ENCODE measurements around the gene FCN2.

DNA sequence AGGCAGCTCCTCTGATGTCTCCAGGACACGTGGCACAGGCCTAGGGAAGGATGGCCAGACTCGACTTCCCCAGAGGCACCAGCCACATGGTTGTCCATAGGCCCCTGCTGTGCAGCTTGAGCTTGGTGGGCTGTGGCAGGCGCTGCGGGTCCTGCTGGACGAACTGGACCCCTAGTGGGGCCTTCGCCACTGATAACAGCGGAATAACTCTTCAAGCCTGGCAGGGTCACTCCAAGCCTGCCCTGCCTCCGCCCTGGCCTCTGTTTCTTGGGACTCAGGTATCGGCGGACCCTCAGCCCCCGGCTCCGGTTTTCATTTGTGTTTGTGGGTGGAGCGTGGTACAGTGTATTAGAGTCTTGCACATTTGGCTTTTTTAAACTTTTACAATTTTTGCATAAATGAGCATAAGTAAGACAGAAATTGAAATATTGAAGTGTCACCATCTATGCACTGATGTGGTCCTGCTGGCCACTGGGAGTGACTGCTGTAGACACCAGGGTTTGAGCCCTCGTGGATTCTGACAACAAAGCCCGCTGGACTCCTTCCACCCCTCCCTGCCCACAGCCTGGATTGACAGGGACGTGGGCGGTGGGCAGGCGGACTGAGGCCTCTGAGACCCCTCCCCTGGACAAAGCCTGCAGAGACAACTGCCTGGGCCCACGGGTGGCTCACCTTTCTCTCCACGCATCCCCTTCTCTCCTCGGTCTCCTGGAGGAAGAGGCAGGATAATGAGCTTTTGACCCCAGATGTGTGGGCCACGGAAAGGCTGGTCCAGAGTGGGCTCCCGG, 33.3 kb downstream of the FCN2 start:
- TF ChIP-seq CTCF (IDR thresholded peaks at IDR 0.05) (no peak), TAF1 (IDR thresholded peaks at IDR 0.05; ENCODE audit: borderline replicate concordance, low read depth, low read length) (no peak), SMC3 (IDR thresholded peaks at IDR 0.05; ENCODE audit: low read depth, low read length) (no peak), RXRA (IDR thresholded peaks at IDR 0.05; ENCODE audit: borderline replicate concordance, low read depth) (no peak), POLR2AphosphoS5 (IDR thresholded peaks at IDR 0.05; ENCODE audit: low read depth, low read length) (no peak), NFIC (IDR thresholded peaks at IDR 0.05; ENCODE audit: borderline replicate concordance) (no peak), IRF3 (IDR thresholded peaks at IDR 0.05; ENCODE audit: low read depth, low read length) (no peak)
- TF ChIP-seq, protein P1, sequence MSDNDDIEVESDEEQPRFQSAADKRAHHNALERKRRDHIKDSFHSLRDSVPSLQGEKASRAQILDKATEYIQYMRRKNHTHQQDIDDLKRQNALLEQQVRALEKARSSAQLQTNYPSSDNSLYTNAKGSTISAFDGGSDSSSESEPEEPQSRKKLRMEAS (IDR thresholded peaks at IDR 0.05; ENCODE audit: low read depth), result no peak
- TF ChIP-seq, protein P2, sequence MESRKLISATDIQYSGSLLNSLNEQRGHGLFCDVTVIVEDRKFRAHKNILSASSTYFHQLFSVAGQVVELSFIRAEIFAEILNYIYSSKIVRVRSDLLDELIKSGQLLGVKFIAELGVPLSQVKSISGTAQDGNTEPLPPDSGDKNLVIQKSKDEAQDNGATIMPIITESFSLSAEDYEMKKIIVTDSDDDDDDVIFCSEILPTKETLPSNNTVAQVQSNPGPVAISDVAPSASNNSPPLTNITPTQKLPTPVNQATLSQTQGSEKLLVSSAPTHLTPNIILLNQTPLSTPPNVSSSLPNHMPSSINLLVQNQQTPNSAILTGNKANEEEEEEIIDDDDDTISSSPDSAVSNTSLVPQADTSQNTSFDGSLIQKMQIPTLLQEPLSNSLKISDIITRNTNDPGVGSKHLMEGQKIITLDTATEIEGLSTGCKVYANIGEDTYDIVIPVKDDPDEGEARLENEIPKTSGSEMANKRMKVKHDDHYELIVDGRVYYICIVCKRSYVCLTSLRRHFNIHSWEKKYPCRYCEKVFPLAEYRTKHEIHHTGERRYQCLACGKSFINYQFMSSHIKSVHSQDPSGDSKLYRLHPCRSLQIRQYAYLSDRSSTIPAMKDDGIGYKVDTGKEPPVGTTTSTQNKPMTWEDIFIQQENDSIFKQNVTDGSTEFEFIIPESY (IDR thresholded peaks at IDR 0.05; ENCODE audit: borderline replicate concordance, low read depth), result no peak
